MM.1S (cell line): ENCODE results near the gene FAM47B.

Experiments
- DNase-seq: peaks from one replicate; pipeline ENCODE4 v3.0.0-alpha.2; 2015
- H2AFZ ChIP-seq: fragments of 300-600 bp; sonication (generic); 2 replicates; pipeline ENCODE4 v1.6.0; 2016; ENCODE audit warnings: antibody characterized with exemption, low read length
- H3F3A ChIP-seq: fragments of 300-600 bp; sonication (generic); 2 replicates; pipeline ENCODE4 v1.6.1; 2016; ENCODE audit warnings: mild to moderate bottlenecking, antibody characterized with exemption, low read length, moderate library complexity, mixed read lengths; ENCODE audit not compliant: insufficient read depth
- H3K27ac ChIP-seq: fragments of 300-600 bp; sonication (generic); 2 replicates; pipeline ENCODE4 v1.5.1; 2016; ENCODE audit warnings: mild to moderate bottlenecking, low read length
- H3K27me3 ChIP-seq: fragments of 300-600 bp; sonication (generic); replicated peaks from 2 replicates; pipeline ENCODE4 v1.6.0; 2016; ENCODE audit warnings: low read length; ENCODE audit not compliant: insufficient read depth
- H3K36me3 ChIP-seq: fragments of 300-600 bp; sonication (generic); replicated peaks from 2 replicates; pipeline ENCODE4 v1.6.1; 2016; ENCODE audit warnings: mild to moderate bottlenecking, low read length, mixed read lengths; ENCODE audit not compliant: insufficient read depth
- H3K4me1 ChIP-seq: fragments of 300-600 bp; sonication (generic); 2 replicates; pipeline ENCODE4 v1.6.1; 2016; ENCODE audit warnings: low read length, mixed read lengths
- H3K4me2 ChIP-seq: fragments of 300-600 bp; sonication (generic); 2 replicates; pipeline ENCODE4 v1.6.0; 2016; ENCODE audit warnings: low read depth, low read length
- H3K4me3 ChIP-seq: fragments of 300-600 bp; sonication (generic); 2 replicates; pipeline ENCODE4 v1.5.1; 2016; ENCODE audit warnings: low read length, mixed read lengths
- H3K79me2 ChIP-seq: fragments of 300-600 bp; sonication (generic); 2 replicates; pipeline ENCODE4 v1.6.1; 2016; ENCODE audit warnings: mixed run types, low read length, mixed read lengths
- H3K9ac ChIP-seq: fragments of 300-600 bp; sonication (generic); 2 replicates; pipeline ENCODE4 v1.6.1; 2016; ENCODE audit warnings: low read length, mixed read lengths
- H3K9me2 ChIP-seq: fragments of 300-600 bp; sonication (generic); replicated peaks from 2 replicates; pipeline ENCODE4 v1.6.1; 2016; ENCODE audit warnings: mild to moderate bottlenecking, low read length, mixed read lengths; ENCODE audit not compliant: insufficient read depth
- H3K9me3 ChIP-seq: fragments of 300-600 bp; sonication (generic); replicated peaks from 2 replicates; pipeline ENCODE4 v1.6.1; 2016; ENCODE audit warnings: mild to moderate bottlenecking, low read length, mixed read lengths; ENCODE audit not compliant: insufficient read depth
- H4K20me1 ChIP-seq: fragments of 300-600 bp; sonication (generic); 2 replicates; pipeline ENCODE4 v1.6.1; 2016; ENCODE audit warnings: mild to moderate bottlenecking, low read length, moderate library complexity, mixed read lengths; ENCODE audit not compliant: insufficient read depth
- EZH2 ChIP-seq: fragments of 300-600 bp; sonication (generic); optimal IDR thresholded peaks from 2 replicates; pipeline ENCODE3; 2017; ENCODE audit warnings: low read depth, mild to moderate bottlenecking, antibody characterized with exemption, low read length, mixed read lengths
- EZH2phosphoT487 ChIP-seq: fragments of 300-600 bp; sonication (generic); IDR thresholded peaks from 2 replicates; pipeline ENCODE4 v1.6.1; 2018; ENCODE audit warnings: antibody characterized with exemption, low read length
- TF ChIP-seq, protein P1 (sequence below): fragments of 300-600 bp; sonication (generic); IDR thresholded peaks from 2 replicates; pipeline ENCODE4 v1.5.1; 2016; ENCODE audit warnings: antibody characterized with exemption, low read length, mixed read lengths

The FAM47B gene

DNA sequence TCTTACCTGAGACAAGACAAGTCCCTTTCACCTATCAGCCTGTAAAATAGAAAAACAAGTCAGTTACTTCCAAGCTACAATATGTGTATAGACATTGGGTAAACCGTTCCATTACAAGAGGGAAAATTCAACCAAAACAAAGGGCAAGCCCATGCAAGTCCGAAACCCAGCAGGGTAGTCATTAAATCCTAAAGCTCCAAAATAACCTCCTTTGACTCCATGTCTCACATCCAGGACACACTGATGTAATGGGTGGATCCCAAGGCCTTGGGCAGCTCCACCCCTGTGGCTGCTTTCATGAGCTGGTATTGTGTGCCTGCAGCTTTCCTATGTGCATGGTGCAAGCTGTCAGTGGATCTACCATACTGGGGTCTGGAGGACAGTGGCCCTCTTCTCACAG lies 14.7 kb upstream of the FAM47B start:
- H3K9me2 ChIP-seq = no peaks in the 10 kb centered on the region
- H3K4me1 ChIP-seq = no peaks in the 10 kb centered on the region
- TF ChIP-seq EZH2phosphoT487 (no peak), EZH2 (no peak)
- TF ChIP-seq, protein P1, sequence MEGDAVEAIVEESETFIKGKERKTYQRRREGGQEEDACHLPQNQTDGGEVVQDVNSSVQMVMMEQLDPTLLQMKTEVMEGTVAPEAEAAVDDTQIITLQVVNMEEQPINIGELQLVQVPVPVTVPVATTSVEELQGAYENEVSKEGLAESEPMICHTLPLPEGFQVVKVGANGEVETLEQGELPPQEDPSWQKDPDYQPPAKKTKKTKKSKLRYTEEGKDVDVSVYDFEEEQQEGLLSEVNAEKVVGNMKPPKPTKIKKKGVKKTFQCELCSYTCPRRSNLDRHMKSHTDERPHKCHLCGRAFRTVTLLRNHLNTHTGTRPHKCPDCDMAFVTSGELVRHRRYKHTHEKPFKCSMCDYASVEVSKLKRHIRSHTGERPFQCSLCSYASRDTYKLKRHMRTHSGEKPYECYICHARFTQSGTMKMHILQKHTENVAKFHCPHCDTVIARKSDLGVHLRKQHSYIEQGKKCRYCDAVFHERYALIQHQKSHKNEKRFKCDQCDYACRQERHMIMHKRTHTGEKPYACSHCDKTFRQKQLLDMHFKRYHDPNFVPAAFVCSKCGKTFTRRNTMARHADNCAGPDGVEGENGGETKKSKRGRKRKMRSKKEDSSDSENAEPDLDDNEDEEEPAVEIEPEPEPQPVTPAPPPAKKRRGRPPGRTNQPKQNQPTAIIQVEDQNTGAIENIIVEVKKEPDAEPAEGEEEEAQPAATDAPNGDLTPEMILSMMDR = no peak
- H3K27ac ChIP-seq = no peak overlapping the region
- H3F3A ChIP-seq = no peaks in the 10 kb centered on the region
- no peak overlapping the region for H3K4me3 ChIP-seq
- no peaks in the 10 kb centered on the region for H3K9me3 ChIP-seq
- no peaks in the 10 kb centered on the region for H3K79me2 ChIP-seq
- no peaks in the 10 kb centered on the region for H3K36me3 ChIP-seq
- H2AFZ ChIP-seq = no peak overlapping the region
- no peaks in the 10 kb centered on the region for H3K27me3 ChIP-seq
- H3K9ac ChIP-seq = no peak overlapping the region
- no peak overlapping the region for H3K4me2 ChIP-seq
- H4K20me1 ChIP-seq = no peaks in the 10 kb centered on the region
- no peak for DNase-seq

DNA sequence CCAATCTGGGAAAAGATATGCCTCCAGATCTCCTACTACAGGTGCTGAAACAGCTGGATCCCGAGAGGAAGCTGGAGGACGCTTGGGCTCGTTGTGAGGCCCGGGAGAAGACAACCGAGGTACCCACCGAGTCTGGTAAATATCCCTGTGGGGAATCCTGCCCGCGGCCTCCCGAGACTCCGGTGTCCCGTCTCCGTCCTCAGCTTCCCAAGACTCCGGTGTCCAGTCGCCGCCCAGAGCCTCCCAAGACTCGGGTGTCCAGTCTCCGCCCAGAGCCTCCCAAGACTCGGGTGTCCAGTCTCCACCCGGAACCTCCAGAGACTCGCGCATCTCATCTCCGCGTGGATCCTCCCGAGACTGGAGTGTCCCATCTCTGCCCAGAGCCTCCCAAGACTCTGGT lies 639 bp downstream of the FAM47B start:
- Histone ChIP-seq H3K4me2 (no peak overlapping the region), H3K27me3 (no peaks in the 10 kb centered on the region), H3F3A (no peaks in the 10 kb centered on the region), H3K79me2 (no peaks in the 10 kb centered on the region), H4K20me1 (no peaks in the 10 kb centered on the region), H3K9me3 (no peaks in the 10 kb centered on the region), H3K27ac (no peak overlapping the region), H2AFZ (no peak overlapping the region), H3K9me2 (no peaks in the 10 kb centered on the region), H3K9ac (no peak overlapping the region), H3K4me3 (no peak overlapping the region), H3K36me3 (no peaks in the 10 kb centered on the region), H3K4me1 (no peaks in the 10 kb centered on the region)
- TF ChIP-seq EZH2phosphoT487 = no peak
- TF ChIP-seq, protein P1 = no peak
- no peak for TF ChIP-seq EZH2
- DNase-seq = no peak

DNA sequence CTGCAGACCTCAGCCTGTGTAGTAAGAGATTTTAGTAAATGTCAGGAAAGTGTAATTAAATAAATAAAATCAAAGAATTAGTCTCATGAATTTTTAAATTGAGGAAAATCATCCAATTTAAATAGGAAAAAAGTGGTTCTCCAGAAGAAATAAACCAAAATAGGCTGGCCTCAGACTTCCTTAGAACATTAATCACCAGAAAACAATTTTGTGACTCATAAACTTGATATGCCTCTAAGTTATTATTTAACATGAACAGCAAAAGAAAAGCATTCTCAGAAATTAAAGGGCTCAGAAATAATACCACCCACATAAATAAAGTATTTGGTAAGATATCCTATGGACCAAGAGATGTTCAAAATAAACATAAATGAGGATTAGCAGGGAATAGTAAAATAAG lies 14.3 kb downstream of the FAM47B start:
- no peak for DNase-seq
- no peaks in the 10 kb centered on the region for H3K27me3 ChIP-seq

More for the DNA sequence above, 14.3 kb downstream of the FAM47B start:
- Histone ChIP-seq H3K27ac (no peak overlapping the region), H2AFZ (no peak overlapping the region), H3K9me3 (no peaks in the 10 kb centered on the region), H3K4me2 (no peak overlapping the region), H3K79me2 (no peaks in the 10 kb centered on the region), H3K9me2 (no peaks in the 10 kb centered on the region), H3F3A (no peaks in the 10 kb centered on the region), H3K9ac (no peak overlapping the region), H3K4me3 (no peak overlapping the region), H4K20me1 (no peaks in the 10 kb centered on the region), H3K36me3 (no peaks in the 10 kb centered on the region), H3K4me1 (no peaks in the 10 kb centered on the region)
- TF ChIP-seq EZH2 = no peak
- TF ChIP-seq EZH2phosphoT487 = no peak
- TF ChIP-seq, protein P1 = no peak
